NCI-H1048 (cell line): ENCODE measurements around the gene NDST4.
"Not testable (repeated sequence)": the region's sequence is repeated elsewhere in the genome, so short reads cannot be mapped to it uniquely, and the experiment has no call there.

Experiments used
- DNase-seq: peaks from one replicate; lab custom pipeline; 2025; lab: John Stamatoyannopoulos, UW

Gene NDST4

DNA sequence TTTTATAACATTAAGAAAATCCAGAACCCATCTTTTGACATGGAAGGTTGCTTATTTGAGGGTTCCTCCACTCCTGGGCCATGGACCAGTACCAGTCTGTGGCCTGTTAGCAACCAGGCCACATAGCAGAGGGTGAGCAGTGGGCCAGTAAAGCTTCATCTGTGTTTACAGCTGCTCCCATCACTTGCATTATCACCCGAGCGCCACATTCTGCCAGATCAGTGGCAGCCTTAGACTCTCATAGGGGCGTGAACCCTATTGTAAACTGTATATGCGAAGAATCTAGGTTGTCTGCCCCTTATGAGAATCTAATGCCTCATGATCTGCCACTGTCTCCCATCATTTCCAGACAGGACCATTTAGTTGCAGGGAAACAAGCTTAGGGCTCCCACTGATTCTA, 58.6 kb downstream of the NDST4 start:
- no peak for DNase-seq

GRCh38 chr4:115053313-115053712, 60.1 kb downstream of the NDST4 start:
- DNase-seq = no peak

- no peak for DNase-seq
Observed at GRCh38 chr4:115042496-115042895, 70.9 kb downstream of the NDST4 start.

GRCh38 chr4:115030281-115030680, 83.1 kb downstream of the NDST4 start:
- no peak for DNase-seq

DNA sequence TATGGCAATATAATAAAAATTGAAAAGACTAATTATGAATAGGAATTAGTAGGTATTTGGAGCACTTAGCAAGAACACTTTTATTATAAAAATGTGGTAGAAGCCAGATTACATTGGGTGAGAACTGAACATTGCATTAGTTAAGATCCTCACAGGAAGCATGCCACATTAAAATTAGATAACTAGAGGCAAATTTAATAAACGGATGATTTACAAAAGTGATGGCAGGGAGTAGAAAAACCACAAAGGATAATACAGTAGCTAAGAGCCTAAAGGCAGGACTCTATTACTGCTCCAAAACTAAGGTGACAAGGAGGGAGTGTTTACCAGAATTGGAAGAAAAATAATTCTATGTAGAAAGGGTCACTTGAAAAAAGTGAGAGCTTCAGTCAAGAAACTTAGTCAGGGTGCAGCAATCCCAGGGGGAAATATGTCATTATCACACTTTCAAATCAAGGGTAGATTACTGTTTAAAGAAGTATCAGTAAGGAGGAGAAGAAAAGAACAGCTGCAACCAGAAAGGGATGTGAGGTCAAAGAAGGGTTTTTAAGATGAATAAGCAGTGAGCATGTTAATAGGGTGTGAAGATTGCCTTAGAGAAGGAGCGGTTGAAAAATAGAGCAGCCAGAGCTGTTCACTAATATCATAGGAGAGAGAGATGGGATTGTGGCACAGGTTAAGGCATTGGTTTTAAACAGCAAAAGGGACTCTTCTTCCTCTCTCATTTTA, 84.6 kb downstream of the NDST4 start:
- no peak for DNase-seq

DNA sequence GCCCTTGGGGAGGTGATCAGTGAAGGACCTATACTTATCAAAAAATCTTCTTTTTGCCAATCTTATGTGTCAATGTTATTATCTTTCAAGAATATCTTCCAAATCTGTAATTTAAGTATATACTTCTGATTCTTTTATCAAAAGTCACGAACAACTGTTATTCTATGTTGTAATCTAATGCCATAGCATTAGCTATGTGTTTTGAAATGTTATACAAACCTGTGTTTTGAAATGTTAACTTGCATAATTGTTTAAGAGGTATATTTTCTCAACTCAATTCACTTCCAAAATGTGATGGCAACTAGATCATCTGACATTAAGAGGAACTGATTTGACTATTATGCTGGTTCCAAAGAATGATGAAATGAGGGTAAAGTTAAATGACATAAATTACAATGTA, 113.5 kb downstream of the NDST4 start:
- DNase-seq = no peak

GRCh38 chr4:114998316-114998715, 115.1 kb downstream of the NDST4 start:
- DNase-seq = no peak

DNA sequence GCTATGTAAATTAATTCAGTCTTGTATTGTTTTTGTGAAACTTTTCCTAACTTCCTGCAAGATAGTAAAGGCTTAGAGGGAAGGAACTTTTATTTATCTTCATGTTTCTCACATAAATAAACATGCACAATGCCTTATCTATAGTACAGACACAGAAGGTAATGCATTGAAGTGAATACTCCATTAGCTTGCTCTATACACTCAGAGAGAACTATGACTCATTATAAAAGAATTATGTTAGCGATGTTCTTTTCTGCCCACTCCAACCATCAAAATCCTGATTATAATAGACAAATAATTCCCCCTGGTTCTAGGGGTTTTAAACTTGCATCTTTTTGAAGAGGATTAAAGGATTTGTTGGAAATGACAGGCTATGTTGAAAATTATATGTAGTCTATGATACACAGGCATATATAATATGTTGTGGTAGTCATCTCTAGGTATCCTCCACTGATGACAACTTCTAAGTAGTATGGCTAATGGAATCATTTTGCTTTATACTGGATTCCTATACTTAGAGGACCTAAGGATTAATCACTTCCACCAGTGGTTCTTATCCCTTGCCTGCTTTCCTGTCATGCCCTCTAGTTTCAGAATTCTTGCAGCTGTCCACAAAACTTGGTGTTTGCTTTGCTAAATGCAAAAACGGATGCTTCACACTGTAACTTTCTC, 115.7 kb downstream of the NDST4 start:
- DNase-seq = no peak

DNA sequence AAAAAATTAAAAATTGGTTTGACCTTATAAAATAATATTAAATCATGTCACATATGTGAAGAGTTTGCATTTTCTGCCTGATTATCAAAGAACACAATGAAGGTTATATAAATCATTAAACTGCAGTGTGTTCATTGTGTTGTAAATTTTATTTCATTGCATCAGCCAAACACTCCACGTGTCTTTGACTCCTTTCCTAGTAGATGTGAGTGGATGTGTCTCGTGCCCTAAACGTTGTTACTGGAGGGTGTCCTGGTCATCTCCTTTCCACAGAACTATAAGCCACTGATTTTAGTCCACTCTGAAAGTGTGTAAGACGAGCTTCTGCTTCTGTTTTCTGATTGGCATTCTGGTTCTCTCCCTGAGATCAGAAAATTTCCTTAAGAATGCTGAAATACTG, 127.3 kb downstream of the NDST4 start:
- no peak for DNase-seq

- DNase-seq = no peak
Observed at GRCh38 chr4:114980932-114981708, 132.3 kb downstream of the NDST4 start.

DNA sequence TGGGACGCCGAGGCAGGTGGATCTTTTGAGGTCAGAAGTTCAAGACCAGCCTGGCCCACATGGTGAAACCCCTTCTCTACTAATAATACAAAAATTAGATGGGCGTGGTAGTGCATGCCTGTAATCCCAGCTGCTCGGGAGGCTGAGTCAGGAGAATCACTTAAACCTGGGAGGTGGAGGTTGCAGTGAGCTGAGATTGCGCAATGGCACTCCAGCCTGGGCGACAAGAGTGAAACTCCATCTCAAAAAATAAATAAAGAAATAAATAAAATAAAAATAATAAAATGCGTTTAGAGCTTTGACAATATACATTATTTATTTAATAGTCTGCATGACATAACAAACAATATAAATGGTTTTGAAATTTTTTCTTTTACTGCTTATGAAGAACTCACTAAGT, 133.0 kb downstream of the NDST4 start:
- DNase-seq = not testable (repeated sequence)

DNA sequence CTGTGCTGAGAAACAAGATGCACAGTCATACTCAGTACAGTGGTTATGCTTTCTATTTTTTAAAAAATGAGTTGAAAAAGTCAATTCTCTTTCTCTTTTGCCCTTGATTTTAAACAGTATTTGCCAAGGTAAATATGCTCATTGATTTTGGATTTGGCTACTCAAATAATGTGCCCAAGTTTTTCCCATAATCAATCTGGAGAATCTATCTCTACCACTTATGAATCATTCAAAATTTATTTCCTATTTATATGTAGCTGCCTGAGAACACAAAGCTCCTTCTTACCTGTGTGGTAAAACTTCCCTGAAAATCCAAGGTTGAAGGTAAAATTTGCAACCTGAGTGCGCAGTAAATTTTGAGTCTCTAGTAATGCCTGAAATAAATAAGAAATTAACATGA, 136.5 kb downstream of the NDST4 start:
- no peak for DNase-seq

DNA sequence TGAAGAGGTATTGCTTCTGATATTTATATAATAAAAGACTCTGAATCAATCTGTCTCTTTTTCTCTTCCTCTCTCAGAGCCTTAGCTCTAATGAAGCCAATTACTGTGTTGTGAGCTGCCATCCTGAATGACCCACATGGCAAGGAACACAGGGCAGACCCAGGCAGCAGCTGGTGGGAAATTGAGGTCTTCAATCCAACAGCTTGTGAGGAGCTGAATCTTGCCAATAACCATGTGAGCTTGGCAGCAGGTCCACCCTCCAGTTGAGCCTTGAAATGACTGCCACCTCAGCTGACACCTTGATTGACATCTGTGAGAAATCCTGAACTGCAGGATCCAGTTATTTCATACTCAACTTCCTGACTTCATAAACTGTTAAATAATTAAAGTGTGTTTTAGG, 149.4 kb downstream of the NDST4 start:
- no peak for DNase-seq

DNA sequence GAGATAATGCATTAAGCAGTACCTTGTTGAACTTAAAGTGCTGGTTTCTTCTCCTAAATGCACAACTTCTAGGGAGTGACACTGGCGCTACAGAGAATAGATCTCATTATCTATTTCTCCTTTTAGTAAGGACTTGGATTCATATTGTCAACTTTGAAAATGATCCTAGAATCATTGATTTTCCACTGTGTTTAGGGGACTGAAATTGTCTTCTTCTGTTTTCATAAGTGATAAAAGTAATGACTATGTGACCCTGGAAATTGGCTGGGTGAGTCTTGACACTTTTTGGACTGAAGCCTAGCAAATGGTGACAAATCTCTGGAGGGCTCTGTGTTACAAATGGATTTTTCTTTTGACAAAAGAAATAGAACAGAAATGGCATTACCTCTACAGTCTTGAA, 167.8 kb downstream of the NDST4 start:
- no peak for DNase-seq

GRCh38 chr4:114941503-114941902, 171.9 kb downstream of the NDST4 start:
- no peak for DNase-seq

DNA sequence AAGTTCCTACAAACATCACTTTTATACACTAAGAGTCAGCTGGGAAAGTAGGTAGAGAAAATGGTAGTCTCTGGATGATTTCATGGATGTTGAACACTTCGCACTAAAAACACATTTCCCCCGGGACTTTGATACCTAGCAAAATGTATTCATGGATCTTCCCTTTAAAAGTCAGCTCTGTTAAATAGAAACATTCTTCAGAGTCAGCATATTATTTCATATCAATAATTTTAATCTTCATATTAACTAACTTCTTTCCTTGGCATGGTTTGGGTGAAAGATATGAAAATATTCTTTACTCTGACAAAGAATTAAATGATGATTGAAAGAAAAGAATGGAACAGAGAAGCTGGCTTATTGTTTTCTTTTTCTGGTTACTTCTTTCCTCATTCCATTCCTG, 185.5 kb downstream of the NDST4 start:
- no peak for DNase-seq

GRCh38 chr4:114926583-114926982, 186.8 kb downstream of the NDST4 start:
- no peak for DNase-seq

DNA sequence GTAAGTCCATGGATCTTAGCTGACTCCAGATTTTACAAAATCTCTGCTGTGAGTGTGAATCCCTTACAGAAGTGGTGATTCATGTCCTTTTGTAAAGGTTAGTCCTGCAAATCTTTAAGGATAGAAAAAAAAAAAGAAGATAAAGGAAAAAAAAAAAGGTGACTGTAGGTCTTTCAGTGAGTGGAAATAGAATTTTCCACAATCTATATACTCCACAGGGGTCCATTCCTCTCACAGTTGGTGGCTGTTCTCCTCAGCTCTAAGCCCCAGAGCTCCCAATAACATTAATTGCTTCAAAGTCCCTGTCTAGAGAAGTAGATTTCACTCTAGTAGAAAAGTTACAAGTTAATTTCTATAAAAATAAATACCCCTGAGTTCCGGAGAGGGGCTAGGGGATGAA, 189.1 kb downstream of the NDST4 start:
- DNase-seq = no peak

DNA sequence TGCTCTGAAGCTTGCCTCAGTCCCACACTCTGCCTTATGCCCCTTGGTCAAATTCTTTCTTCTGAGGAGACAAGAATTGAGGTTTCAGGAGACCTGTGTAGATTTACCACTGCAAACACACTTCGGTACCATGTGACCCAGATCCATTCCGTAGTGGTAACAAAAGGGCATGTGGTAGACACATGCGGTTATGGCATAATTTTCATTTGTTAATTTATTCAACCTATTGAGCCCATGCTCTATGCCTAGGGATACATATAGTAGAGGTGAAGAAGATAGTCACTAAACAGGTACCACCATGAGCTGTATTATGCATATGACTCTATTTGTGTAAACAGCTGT, 190.9 kb downstream of the NDST4 start:
- no peak for DNase-seq

- no peak for DNase-seq
Observed at GRCh38 chr4:114921790-114922591, 191.4 kb downstream of the NDST4 start.

DNA sequence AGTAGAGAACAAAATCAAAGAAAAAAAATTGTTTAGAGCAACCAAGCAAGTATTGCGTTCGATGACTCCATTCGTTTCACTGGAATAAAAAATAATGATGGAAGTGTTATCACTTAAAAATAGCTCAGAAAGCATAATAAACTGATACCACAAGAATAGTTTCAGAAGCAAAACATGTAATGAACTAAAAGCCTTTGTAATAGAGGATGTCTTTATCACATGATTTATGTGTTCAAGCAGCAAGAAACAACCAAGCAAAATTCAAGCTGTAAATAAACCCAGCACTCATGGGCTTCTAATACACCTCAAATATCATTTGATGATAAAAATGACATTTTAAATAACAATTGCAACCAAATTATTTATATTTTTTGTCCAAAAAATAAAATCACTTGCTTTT, 192.2 kb downstream of the NDST4 start:
- no peak for DNase-seq

GRCh38 chr4:114911111-114911510, 202.3 kb downstream of the NDST4 start:
- DNase-seq = no peak
